8988T (cell line): Measurements from ENCODE around the gene LIPT1.
"Not testable (repeated sequence)": the region's sequence is repeated elsewhere in the genome, so short reads cannot be mapped to it uniquely, and the experiment has no call there.

ENCODE experiments used
- DNase-seq: peaks from one replicate; pipeline ENCODE4 v3.0.0; 2011

Gene LIPT1

DNA sequence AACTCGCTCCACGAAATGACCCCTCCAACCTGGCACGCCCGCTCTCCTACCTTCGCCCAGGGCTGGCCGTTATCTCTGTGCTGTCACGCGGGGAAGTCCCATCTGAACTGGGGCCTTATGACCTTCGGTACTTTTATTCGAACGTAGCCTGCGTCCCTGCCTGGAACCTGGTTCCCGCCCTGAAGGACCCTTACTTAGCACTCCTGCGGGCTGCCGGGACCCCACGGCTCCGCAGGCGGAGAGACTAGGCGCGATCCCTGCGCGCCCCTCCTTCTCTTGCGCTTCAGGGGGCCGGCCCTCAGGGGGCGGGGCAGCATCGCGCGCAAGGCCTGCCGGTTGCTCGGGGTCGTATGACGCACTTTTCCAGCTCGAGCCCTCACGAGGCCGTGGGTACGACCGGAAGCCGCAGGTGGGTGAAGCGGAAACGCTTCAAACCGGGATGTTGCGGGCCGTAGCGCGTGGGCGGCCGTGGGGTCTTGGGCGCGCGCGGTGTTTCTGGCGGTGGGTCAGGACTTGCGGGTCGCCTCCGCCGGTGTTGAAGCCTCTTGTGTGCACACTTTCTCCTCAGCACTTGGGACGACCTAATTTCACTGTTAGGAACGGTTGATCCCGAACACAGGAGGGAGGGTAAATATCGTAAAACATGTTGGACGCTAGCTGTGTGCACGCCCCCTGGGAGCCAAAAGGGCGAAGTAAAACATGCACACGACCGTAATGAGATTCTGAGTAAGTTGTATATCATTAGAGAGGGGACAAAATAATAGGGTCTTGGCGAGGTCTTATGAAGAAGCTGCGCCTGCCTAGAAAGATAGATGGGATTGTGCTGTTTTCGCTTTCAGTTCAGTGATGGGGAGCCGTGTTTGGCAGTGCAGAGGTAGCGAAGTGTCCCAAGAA is at the start of gene LIPT1, which contains the start of gene TSGA10:
LIPT1 (plus strand) TSS at position 325 of the 894 bp plus-strand sequence. CDS start 6,991 bp downstream, outside the sequence.
TSGA10 (minus strand) TSS at position 300 of the 894 bp plus-strand sequence. CDS start 45,503 bp downstream, outside the sequence.
- peak; percentile 79 for DNase-seq

DNA sequence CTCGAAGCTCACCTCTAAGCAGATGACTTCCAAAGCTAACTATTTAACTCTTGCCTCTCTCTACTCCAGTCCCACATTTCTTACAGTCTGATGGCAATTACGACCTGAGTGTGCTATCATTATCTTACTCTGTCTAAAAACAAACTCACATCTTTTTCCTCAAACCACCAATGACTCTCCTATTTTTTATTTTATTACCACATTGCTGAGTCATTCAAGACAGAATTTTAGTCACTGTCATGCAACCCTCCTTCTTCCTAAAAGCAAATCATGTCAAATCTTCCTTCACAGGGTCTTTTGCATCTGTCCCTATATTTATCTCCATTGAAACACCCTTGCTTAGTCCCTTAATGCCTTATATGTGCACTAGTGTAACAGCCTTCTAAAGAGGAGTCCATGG is 47.9 kb upstream of the LIPT1 start:
- DNase-seq, result no peak

DNA sequence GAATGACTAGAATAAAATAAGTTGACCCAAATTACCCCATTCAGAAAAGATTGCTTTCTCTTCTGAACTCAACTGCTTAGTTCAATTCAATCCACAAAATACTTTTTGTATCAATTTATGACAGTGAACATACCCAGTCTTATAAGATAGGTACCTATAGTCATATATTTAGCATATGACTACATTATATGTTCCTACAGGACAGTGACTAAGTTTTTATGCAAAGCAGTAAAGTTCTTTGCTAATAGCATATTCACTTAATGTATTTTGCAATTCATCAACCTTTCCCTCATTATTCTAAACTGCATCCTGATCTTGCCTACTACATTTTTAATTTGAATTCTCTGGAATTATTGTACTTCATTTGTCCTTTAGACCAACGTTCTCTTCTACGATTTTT is 43.5 kb upstream of the LIPT1 start:
- no peak for DNase-seq

GRCh38 chr2:99111945-99112344 is 42.8 kb upstream of the LIPT1 start:
- DNase-seq, result no peak

DNA sequence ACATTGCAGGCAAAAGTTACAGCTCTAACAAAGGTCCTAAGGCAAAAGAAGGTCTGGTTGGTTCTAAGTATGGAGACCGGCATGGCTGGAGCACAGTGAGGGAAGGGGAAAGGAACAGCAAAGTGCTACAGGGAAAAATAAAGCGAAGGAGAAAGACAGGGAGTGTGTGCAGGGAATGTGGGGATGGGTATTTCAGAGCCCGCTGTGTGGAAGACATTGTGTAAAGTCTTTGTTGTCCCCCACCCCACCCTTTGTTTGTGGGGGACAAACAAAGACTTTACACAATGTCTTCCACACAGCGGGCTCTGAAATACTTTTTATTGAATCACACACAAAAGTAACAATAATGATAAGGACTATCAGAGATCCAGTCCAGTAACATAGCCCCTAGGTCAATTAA is 42.1 kb upstream of the LIPT1 start:
- no peak for DNase-seq

- DNase-seq, result no peak
Measured at GRCh38 chr2:99127981-99128380, 26.8 kb upstream of the LIPT1 start.

DNA sequence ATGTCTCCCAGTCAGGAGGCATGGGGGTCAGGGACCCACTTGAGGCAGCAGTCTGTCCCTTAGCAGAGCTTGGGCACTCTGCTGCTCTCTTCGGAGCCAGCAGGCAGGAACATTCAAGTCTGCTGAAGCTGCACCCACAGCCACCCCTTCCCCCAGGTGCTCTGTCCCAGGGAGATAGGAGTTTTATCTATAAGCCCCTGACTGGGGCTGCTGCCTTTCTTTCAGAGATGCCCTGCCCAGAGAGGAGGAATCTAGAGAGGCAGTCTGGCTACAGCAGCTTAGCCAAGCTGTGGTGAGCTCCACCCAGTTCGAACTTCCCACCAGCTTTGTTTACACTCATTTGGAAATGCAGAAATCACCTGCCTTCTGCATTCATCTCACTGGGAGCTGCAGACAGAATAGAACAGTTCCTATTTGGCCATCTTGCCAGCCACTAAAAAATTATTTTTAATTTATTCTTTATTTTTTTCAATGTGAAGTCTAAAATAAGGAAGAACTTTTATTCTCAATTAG is 19.7 kb upstream of the LIPT1 start:
- DNase-seq, result not testable (repeated sequence)

DNA sequence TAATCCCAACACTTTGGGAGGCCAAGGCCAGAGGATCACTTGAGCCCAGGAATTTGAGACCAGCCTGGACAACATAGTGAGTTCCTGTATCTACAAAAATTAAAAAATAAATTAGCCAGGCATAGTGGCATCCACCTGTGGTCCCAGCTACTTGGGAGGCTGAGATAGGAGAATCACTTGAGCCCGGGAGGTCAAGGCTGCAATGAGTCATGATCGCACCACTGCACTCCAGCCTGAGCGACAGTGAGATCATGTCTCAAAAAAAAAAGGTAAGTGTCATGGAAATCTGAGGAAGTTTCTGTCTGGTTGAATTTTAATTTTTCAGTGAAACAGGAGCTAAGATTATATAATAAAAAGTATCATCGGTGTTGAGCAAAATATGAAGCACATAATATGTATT is 15.8 kb upstream of the LIPT1 start:
- no peak for DNase-seq

GRCh38 chr2:99140056-99140859 is 14.5 kb upstream of the LIPT1 start:
- no peak for DNase-seq

DNA sequence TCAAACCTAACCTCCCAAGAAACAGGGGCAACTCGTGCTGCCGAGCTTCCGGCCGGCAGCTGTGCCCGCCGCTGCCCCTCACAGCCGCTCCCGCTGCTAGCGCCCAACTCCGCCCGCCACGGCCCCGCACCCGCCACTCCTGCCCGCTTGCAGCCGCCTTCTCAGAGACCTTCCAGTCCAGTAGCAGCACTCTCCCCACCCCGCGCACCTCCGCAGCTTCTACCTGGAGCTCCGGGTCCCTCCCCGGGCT is 14.0 kb upstream of the LIPT1 start:
- no peak for DNase-seq

GRCh38 chr2:99141110-99142108 is 13.4 kb upstream of the LIPT1 start, which contains the start of gene C2orf15:
TSS of gene C2orf15 (plus strand) at chr2:99141707. CDS start at chr2:99150559, 8,852 bp downstream.
- peak; percentile 46 for DNase-seq

DNA sequence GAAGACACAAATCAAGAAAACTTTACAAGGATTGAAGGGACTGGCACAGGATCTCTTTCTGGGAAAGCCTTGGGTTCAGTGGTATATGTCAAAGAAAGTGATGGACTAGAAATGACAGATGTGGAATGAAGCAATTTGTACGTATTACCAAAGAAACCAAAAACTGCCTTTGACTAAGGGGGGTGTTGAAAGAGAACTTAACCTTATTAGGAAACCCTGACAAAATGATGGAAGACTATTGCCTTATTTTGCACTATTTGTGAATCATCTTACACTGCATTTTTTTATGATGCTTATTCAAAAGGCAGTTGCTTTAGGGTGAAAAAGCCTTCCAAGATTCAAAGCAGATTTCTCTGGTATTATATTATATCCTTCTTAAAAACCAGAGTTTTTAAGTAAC is 4.1 kb upstream of the LIPT1 start:
- no peak for DNase-seq

DNA sequence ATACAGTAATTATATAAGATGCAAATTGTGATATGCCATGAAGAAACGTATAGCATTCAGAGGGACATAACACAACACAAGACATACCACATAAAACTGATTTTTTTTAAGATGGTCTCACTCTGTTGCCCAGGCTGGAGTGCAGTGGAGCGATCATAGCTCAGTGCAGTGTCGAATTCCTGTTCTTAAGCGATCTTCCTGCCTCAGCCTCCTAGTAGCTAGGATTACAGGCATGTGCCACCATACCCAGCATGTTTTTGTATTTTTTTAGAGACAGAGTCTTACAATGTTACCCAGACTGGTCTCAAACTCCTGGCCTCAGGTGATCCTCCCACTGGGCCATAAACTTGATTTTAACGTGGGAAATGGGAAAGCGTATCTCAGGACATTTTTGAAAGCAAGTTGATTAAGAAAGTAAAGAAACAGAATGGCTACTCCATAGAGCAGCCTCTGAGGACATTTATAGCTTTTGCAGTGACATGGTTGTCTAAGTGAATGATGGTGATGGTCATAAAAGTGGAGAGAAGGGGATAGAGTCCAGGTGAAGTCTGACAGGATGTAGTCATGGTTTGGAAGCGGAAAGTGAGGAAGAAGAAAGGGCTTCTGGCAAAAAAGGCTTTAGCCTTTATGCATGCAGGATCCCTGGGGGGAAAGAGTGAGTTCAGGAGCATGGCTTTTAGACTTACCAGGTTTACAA is 2.4 kb upstream of the LIPT1 start:
- DNase-seq, result no peak

GRCh38 chr2:99153921-99154604 is 704 bp upstream of the LIPT1 start:
- DNase-seq, result no peak

- no peak for DNase-seq
Measured at GRCh38 chr2:99156891-99157290, 2.1 kb downstream of the LIPT1 start.

- no peak for DNase-seq
Measured at GRCh38 chr2:99158599-99158998, 3.8 kb downstream of the LIPT1 start.

- DNase-seq, result no peak
Measured at GRCh38 chr2:99159594-99159993, 4.8 kb downstream of the LIPT1 start.

DNA sequence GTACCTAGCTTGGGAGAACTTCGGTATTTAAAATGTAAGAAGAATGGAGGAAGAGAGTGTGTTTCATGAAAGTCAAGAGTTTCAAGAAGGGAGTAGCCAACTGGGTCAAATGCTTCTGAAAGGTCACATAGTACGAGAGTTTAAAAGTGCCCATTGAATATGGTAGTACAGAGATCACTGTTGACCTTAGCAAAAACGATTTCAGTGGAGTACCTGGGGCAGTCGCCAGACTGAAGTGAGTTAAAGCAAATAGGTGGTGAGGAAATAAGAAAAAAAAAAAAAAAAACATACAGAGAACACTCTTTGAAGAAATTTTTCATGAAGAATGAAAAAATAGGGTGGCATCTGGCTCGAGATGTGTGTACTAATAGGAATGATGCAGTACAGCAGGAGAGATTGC is 11.5 kb downstream of the LIPT1 start:
- no peak for DNase-seq

- no peak for DNase-seq
Measured at GRCh38 chr2:99169534-99169933, 14.8 kb downstream of the LIPT1 start.

- no peak for DNase-seq
Measured at GRCh38 chr2:99171377-99172140, 16.8 kb downstream of the LIPT1 start.
